ENCODE data around the gene ZNFX1.
"Not testable (repeated sequence)": the region's sequence is repeated elsewhere in the genome, so short reads cannot be mapped to it uniquely, and the experiment has no call there.

The ZNFX1 gene

DNA sequence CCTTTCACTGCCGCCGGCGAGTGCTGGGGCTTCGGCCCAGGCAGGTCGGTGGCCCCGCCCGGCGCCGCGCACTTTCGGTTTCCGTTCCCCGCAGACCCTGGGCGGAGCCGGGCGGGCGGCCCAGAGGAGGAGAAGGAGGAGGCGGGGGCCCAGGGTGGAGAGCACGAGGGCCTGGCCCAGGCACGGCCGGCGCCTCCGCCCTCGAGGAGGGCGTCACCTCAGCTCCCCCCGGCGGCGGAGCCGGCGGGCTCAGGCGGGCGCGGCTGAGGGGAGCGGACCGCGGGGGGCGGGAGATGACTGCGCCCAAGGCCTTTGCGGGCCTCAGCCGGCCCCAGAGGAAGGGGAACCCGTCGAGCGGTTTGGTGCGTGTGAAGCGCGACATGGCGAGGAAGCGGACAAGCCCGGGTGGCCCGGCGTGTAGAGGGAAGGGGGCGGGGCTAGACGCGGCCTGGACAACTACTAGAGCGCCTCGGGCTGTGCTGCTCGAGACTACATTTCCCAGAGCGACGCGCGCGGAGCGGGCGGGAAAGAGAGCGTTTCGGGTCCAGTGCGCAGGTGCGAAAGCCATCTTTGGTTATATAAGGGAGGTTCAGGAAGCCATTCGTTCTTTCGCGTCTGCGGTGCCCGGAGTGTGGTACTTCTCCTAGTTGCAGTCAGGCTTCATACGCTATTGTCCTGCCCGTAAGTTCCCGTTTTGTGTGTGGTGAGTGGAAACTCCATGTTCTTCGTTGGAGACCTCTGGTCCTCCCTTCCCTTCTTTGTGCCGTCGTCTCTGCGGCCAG, at the start of gene ZNFX1:
TSS of gene ZNFX1 (minus strand) at position 22 of the 782 bp plus-strand sequence. CDS start 2,218 bp downstream, outside the sequence.
- peak; percentile 97 for DNase-seq (ENCODE audit: low spot score)

DNA sequence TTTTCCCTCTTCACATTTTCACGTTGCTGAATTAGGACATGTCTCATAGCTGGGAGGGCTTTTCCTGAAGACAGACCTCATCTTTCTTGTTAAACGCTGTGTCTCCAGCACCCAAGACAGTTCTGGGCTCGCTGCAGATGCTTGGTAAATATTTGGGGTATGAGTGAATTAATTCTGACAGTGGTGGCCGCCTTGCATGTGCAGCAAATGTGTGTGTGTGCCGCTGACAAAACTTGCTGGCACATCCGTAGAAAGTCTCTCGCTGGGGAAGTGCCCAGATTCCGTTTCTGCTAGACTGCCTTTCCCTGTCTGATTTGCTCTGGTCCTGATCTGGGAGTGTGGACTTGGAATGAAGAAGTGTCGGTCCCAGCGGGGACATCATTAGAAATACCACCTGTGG, 48.2 kb upstream of the ZNFX1 start:
- DNase-seq (ENCODE audit: low spot score): no peak

DNA sequence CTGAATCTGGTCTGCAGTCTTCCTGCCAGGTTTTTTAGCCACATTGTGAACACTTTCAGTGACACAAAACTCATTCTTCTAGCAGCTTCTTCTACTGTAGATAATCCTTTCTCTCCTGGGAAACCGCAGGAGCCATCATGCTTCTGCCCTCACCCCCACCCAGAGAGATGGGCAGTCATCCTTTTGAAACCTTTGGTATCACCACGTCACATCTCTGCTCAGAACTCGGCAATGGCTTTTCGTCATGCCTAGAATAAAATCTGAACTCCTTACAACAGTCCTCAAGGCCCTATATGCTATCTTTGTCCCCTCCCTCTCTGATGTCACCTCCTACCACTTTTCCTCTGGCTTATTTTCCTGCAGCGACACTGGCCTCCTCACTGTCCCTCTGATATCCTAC, 46.4 kb upstream of the ZNFX1 start:
- no peak for DNase-seq (ENCODE audit: low spot score)

DNA sequence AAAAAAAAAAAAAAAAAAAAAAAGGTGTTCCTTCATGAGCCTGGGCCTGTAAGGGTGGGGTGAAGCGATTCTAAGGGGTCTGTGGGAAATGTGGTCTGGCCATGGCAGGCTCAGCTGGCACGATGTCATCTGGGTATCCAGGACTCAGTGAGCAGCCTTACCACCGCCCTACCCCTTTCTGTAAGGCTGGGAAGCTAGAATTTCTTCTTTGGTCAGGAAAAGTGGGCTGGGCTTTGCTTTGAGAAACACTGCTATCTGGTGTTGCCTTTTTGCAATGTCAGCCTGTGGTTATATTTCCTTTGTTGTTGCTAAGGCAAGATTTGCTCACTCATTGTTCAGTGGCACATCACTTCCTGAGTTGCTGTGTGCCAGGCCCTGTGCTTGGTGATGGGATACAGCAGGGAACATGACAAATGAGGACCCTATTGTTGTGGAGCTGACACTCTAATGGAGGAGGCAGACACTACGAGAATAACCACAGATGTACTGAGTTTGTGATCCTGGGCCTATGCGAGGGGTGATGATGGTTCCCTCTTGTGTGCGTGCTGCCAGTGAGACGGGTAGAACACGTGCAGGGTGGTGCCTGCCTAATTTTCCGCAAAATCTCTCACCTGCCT, 45.9 kb upstream of the ZNFX1 start:
- no peak for DNase-seq (ENCODE audit: low spot score)

DNA sequence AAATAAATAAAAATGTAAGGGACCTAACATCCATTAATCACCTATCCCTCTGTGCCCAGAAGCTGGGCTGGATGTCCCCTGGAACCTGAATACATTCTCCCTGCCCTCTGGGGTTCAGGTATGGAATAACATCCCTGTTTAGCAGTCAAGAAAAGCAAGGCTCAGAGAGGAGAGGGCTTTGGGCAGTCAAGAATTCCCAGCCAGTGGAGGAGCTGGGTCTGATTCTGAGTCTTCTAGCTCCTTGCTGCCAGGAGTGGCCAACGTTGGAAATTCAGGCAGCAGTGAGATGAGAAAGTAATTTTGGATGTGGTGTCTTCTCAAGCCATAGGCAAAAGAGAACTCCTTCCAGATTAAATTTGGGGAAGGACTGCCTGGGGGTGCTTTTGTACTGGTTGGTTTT, 42.6 kb upstream of the ZNFX1 start:
- DNase-seq (ENCODE audit: low spot score): peak; percentile 72

DNA sequence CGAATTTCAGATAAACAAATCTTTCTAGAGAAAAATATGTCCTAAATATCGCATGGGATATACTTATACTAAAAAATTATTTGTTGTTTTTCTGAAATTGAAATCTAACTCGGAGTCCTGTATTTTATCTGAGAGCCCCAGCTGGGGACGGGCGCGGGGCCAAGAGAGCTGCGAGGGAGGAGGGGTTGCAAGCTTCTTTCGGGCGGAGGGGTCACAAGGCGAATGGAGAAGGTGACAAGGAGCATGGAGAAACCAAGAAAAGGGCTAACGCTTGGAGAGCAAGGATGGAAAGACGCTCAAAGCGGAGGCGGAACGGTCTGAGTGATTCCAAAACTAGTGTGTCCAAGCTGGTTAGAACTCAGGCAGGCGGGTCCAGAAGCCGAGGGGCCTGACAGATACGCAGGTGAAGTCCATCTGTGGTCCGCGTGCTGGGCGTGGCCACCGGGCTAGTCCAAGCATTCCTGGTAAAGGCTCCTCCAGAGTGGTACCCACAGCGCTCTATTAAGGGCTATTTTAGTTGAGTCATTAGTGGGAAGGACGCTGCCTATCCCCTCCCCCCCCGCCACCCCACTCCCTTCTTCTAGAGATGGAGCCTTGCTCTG, 41.5 kb upstream of the ZNFX1 start:
- DNase-seq (ENCODE audit: low spot score): no peak

DNA sequence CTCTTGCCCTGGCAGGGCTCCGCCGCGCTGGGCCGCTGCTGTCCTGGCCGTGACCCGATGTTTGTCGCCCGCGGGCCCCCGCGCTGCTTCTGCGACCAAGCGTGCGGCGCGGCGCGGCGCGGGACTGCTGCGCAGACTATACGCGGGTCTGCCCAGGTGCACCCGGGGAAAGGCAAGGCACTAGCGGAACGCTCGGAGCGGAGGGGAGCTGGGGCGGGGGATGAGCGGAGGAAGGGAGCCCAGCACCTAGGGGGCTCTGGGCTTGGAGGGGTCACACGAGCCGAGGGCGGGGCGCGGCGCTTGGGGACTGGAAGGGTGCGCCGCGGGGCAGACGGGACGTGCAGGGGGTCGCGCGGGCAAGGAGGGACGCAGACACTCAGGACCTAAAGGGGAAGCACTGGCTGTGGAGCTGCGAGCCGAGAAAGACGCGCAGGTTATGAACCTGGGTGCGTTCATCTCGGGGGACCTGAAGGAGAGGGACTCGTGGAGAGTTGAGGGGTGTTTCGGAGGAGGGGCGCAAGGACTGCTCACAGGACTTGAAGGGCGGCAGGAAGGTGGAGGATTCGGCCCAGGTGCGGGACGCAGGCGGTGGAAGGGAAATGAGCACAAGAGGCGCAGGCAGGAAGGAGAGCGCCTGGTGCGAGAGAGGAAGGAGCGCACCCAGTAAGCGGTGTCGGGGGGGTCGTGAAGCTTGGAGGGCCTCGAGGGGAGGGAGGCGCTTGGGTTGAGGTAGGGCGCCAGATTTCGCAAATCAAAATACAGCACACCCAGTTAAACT, 40.8 kb upstream of the ZNFX1 start:
- DNase-seq (ENCODE audit: low spot score): peak; percentile 43

DNA sequence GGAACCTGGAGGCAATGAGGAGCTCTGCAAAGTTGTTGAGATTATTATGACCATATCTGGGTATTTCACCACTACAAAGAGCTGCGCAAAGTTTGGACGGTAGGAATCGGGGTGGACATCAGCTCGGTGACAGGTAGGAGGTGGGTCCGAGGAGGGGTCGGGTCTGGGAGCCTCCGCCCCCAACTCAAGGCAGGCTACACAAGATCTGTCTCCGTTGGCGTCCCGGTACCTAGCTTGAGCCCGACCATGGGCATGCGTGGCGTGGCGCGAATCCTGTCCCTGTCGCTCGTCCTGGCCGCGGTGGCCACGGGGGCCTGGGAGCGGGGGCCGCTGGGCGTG, 40.2 kb upstream of the ZNFX1 start:
- no peak for DNase-seq (ENCODE audit: low spot score)

DNA sequence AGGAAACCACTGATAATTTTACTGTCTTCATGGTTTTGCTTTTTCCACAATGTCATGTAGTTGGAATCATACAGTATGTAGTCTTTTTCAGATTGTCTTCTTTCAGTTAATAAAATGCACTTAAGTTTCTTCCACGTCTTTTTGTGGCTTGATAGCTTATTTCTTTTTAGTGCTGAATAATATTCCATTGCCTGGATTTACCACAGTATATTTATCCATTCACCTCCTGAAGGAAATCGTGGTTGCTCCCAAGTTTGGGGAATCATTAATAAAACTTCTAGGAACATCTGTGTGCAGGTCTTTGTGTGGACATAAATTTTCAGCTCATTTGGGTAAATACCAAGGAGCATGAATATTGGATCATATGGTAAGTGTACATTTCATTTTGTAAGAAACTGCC, 38.8 kb upstream of the ZNFX1 start:
- no peak for DNase-seq (ENCODE audit: low spot score)

DNA sequence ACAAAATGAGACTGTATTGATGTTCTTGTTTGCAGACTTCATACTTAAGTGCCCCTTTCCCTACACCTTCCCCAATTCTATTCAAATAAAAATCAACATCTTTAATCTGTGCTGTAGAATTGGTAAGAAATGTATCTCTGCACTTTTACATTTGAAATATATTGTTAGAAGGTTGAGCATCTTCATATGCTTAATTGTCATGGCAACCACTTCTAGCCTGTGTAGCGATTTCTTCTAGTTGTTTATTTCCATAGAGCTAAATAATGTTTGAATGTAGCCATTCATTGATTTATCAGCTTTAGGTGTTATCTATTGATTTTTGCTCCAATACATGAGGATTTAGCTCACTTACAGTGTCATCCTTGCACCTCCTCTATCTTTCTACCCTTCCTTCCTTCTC, 37.7 kb upstream of the ZNFX1 start:
- DNase-seq (ENCODE audit: low spot score): no peak

DNA sequence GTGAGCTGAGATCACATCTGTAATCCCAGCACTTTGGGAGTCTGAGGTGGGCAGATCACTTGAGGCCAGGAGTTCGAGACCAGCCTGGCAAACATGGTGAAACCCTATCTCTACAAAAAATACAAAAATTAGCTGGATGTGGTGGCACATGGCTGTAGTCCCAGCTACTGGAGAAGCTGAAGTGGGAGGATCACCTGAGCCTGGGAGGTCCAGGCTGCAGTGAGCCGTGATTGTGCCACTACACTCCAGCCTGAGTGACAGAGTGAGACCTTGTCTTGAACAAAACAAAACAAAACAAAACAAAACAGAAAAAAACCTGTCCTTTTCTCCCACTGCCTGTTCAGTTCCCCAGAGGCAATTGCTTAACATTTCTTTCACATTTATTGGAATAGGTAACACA, 36.2 kb upstream of the ZNFX1 start:
- DNase-seq (ENCODE audit: low spot score): not testable (repeated sequence)

DNA sequence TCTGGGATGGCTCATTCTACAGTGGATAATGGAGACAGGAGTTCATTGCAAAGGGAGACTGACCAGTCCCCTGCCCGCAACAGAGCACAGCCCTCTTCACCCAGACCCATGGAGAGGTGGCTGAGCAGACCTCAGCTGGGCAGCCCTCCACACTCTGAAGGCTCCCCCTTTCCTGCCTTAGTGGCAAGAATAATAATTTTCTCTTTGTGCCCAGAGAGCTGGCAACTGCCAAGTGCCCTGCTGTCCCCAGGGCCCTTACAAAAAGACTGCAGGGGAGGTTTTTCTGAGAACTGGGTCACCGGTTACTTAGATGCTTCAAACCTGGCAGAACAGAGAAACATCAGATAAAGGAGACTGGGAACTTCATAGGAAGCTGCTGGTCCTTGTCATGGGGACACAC, 35.4 kb upstream of the ZNFX1 start:
- DNase-seq (ENCODE audit: low spot score): no peak

DNA sequence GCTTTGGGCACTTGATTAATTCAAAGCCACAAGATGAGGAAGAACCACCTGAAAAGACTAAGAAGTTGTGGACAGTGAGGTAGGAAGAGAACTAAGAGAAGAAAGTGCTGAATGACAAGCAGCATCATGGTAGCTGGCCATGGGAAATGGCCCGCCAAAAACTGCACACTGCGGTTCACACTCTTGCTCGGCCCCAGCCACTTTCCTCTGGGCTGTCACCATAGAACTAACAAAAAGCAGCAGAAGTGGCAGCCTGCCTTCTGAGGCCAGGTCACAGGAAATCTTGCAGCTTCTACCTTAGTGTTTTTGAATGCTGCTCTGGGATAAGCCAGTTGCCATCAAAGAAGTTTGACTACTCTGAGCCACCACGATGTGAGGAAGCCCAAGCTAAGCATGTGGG, 34.8 kb upstream of the ZNFX1 start:
- no peak for DNase-seq (ENCODE audit: low spot score)

DNA sequence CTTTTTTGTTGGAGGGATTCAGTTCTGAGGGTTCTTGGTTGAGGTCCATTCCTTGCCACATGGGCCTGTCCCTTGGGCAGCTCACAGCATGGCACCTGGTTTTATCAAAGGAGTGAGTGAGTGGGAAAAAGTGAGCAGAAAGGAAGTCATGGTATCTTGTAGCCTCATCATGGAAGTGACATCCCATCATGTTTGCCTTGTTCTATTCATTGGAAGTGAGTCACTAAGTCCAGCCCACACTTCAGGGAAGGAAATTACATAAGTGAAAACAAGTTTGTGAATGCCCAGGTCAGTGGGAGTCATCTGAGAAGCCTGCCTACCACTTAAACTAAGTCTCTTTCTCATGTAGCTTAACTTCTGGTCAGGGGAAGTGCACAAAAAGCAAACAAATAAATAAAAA, 32.8 kb upstream of the ZNFX1 start:
- DNase-seq (ENCODE audit: low spot score): no peak

DNA sequence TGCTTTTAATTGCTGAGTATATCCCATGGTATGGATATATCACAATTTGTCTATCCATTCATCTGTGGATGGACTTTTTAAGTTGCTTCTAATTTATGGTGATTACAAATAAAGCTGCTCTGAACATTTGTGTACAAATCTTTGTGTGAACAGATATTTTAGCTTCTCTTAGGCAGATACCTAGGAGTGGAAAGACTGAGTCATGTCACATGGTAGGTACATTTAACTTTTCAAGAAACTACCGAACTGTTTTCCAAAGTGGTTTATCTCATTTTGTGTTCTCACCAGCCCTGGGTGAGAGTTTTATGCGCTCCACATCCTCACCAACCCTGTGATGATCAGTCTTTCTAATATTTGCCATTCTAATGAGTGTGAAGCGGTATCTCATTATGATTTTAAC, 31.0 kb upstream of the ZNFX1 start:
- DNase-seq (ENCODE audit: low spot score): no peak

DNA sequence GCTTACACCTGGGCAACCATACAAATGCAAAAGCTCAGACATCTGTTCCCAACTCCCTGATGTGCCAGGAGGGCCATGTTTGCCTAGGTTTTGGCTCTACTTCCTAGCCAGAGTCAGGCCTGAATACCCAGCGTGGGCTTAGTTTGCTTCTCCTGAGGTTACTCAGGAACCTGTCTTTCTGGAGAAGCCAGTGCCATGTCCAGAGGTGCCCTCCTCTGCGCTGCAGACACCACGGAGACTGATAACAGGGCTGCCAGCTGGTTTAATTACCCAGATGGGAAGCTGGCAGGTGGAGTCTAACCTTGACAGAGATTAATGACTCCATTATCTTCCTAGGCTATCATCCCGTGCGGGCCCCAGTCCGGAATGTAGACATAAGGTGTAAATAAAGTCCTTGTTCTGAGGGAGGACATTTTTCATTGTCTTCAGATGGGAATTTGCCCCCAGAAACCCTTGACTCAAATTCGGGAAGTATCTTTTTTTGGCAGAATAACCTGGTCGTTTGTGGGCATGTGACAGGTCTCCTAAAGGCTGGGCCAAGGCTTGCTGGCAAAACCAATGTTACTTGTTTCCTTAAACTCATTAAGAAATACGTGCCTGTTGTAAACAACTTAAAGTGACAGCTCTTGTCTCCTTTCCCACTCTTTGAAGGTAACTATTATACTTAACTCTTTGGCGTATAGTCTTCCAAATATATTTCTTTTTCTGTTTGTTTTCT, 29.2 kb upstream of the ZNFX1 start:
- DNase-seq (ENCODE audit: low spot score): no peak

DNA sequence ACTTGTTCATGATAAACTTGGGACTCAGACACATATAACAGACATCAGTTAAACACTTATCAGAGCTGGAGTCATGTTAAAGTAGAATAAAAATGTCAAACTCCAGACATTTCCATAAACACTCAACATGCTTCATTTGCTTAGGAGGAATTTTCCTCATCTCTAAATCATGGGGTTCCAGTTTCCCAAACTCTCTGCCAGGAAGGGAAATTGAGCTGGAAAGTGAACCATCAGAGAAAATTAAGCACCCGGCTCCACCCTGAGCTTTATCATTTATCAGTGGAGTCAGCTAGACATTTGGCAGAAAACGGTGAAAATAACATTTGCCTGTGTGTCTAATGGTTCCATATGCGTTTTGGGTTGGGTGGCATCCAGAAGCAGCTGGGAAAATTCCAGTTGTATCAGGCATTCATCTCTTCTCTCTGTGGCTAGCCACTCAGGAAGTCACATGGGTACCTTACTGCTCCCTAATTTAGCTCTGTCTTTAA, 25.3 kb upstream of the ZNFX1 start:
- no peak for DNase-seq (ENCODE audit: low spot score)

DNA sequence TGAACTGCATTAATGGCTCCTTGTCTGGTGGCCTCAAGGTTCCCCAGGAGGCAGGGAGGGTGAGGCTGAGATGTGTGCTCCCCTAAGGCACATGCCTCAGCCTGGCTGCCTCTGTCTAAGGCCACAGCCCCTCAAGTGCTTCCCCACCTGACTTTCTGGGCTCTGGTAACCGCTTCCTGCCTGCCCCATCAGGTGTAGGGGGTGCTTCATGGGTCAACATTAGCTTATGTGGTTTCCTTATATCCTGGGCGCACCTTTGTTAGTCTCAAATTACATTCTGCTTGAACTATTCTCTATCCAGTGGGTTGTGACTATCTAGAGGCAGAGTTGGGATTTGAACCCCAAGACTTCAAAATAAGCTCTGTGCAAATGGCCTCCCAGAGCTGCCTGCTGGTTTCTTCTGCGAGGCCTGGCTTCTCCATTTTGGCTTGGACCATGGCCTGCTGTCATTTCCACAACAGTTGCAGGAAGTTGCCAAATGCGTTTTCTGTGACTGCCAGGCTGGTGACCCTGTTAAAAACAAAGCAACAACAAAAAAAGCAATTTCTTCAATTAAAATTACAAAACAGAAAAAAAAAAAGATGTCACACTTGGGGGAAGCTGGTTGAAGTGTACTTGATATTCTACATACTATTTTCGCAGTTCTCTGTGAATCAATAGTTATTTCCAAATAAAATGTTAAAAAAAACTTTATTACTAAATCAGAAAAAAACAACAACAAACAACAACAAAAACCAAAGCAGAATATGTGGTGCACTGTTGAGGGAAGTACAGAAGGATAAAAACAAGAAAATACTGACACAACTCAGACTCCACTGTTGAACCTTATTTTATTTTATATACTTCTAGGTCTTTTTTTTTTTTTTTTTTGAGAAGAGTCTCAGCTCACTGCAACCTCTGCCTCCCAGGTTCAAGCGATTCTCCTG, 20.0 kb upstream of the ZNFX1 start:
- DNase-seq (ENCODE audit: low spot score): no peak

DNA sequence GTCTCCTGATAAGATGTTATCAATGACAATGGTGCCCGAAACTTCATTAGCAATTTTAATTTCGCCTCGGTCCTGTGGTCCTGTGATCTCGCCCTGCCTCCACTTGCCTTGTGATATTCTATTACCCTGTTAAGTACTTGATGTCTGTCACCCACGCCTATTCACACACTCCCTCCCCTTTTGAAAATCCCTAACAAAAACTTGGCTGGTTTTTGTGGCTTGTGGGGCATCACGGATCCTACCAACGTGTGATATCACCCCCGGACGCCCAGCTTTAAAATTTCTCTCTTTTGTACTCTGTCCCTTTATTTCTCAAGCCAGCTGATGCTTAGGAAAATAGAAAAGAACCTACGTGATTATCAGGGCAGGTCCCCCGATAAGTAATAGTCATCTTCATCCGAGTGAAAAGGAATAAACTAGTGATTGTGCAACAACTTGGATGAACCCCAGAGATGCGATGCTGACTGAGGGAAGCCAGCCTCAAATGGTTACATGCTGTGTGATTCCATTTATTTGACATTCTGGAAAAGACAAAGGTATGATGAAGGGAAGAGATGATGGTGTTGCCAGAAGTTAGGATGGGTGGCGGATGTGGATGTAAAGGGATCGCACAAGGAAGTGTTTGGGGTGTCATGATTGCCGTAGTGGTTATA, 16.3 kb upstream of the ZNFX1 start:
- not testable (repeated sequence) for DNase-seq (ENCODE audit: low spot score)

DNA sequence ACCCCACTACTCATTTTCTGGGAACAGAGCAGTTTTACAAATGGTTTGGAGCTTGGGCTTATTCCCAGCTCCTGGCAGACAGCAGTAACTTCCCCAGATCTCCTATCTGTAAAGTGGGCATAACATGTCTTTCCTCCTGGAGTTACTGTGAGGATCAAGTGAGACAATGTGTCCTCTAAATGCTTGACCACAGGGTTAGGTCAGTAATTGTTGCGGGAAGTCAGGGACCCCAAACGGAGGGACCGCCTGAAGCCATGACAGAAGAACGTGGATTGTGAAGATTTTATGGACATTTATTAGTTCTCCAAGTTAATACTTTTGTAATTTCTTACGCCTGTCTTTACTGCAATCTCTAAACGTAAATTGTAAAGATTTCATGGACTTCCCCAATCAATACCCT, 15.3 kb upstream of the ZNFX1 start:
- DNase-seq (ENCODE audit: low spot score): no peak
